HepG2 (cell line): Measurements from ENCODE around the gene FANCE. TPM values are rescaled to one million over a fixed set of nuclear protein-coding genes. Genes with fewer than 3 reads are reported as not detected.
A peak's percentile ranks its signal among the peaks of the same experiment; 100 is the strongest.

Source experiments
- ARNT ChIP-seq: fragments of 450-650 bp; IDR thresholded peaks from 2 replicates; pipeline ENCODE4 v1.6.1; 2017
- MTF2 ChIP-seq: sonication (generic); formaldehyde crosslinking; IDR thresholded peaks from 2 replicates; pipeline ENCODE4 v1.5.0; 2020; ENCODE audit warnings: missing genetic modification reagents, borderline replicate concordance
- SOX5 ChIP-seq: IDR thresholded peaks from 2 replicates; pipeline ENCODE4 v1.6.1; 2016; ENCODE audit warnings: borderline replicate concordance
- SSRP1 ChIP-seq: IDR thresholded peaks from 2 replicates; pipeline ENCODE4 v1.6.1; 2016; ENCODE audit warnings: control low read depth
- ZC3H13 ChIP-seq: sonication (generic); formaldehyde crosslinking; IDR thresholded peaks from 2 replicates; pipeline ENCODE4 v1.8.1; 2023; ENCODE audit warnings: mild to moderate bottlenecking, missing genetic modification reagents, moderate library complexity
- ZFYVE20 ChIP-seq: sonication (generic); formaldehyde crosslinking; IDR thresholded peaks from 2 replicates; pipeline ENCODE4 v1.8.0; 2023; ENCODE audit warnings: low read depth, mild to moderate bottlenecking, moderate library complexity, missing genetic modification reagents, borderline replicate concordance
- ZIK1 ChIP-seq: sonication (generic); formaldehyde crosslinking; IDR thresholded peaks from 2 replicates; pipeline ENCODE4 v1.5.0; 2020; ENCODE audit warnings: mild to moderate bottlenecking, low read depth, missing genetic modification reagents, borderline replicate concordance
- ZNF431 ChIP-seq: sonication (generic); formaldehyde crosslinking; IDR thresholded peaks from 2 replicates; pipeline ENCODE4 v1.9.0; 2022; ENCODE audit warnings: missing genetic modification reagents, low read depth, mild to moderate bottlenecking, borderline replicate concordance
- ZNF432 ChIP-seq: sonication (generic); formaldehyde crosslinking; IDR thresholded peaks from 2 replicates; pipeline ENCODE4 v1.5.0; 2020; ENCODE audit warnings: missing genetic modification reagents, mild to moderate bottlenecking, borderline replicate concordance
- ZNF850 ChIP-seq: sonication (generic); formaldehyde crosslinking; conservative IDR thresholded peaks from 2 replicates; pipeline ENCODE4 v1.9.0; 2021; ENCODE audit warnings: mild to moderate bottlenecking, missing genetic modification reagents
- polyA plus RNA-seq, 8 experiments: library from polyadenylated mRNA; depleted of rRNA in 3 of 8; stranded (reverse) in 7 of 8; unstranded in 1 of 8; fragments of >200 nt; fragmentation: Illumina TruSeq in 4 of 8; extraction: Trizol in 4 of 8; gene quantifications; 2 replicates each; pipeline versions ENCODE4 v1.2.1 to v1.2.3, GENCODE V29; 2011 to 2016; ENCODE audit warnings: low read depth in 4 of 8, missing spikeins in 1 of 8, mixed read lengths in 1 of 8; ENCODE audit not compliant: insufficient read depth in 1 of 8
- total RNA-seq, 5 experiments: library from RNA; depleted of rRNA; stranded (reverse); fragments of >200 nt; fragmentation: Illumina TruSeq; extraction: Trizol; gene quantifications; 2 replicates each; pipeline ENCODE4 v1.2.3, GENCODE V29; 2016; ENCODE audit warnings: low read depth in 1 of 5
- TF ChIP-seq, protein P1 (sequence below): sonication (generic); formaldehyde crosslinking; IDR thresholded peaks from 2 replicates; pipeline ENCODE4 v1.4.0; 2020; ENCODE audit warnings: mild to moderate bottlenecking, missing genetic modification reagents
- TF ChIP-seq, protein P2 (sequence below): sonication (generic); formaldehyde crosslinking; IDR thresholded peaks from 2 replicates; pipeline ENCODE4 v1.9.0; 2021; ENCODE audit warnings: missing genetic modification reagents, borderline replicate concordance
- TF ChIP-seq, protein P3 (sequence below): sonication (generic); formaldehyde crosslinking; conservative IDR thresholded peaks from 2 replicates; pipeline ENCODE4 v1.8.0; 2022; ENCODE audit warnings: low read depth, missing genetic modification reagents
- TF ChIP-seq, protein P4 (sequence below): sonication (generic); formaldehyde crosslinking; IDR thresholded peaks from 2 replicates; pipeline ENCODE4 v1.8.1; 2022; ENCODE audit warnings: mild to moderate bottlenecking, missing genetic modification reagents
- TF ChIP-seq, protein P5 (sequence below): IDR thresholded peaks from 2 replicates; pipeline ENCODE4 v1.6.1; 2016; ENCODE audit warnings: missing biosample characterization, missing genetic modification reagents, low read depth
- TF ChIP-seq, protein P6 (sequence below): sonication (generic); formaldehyde crosslinking; IDR thresholded peaks from 2 replicates; pipeline ENCODE4 v1.4.0; 2020; ENCODE audit warnings: missing genetic modification reagents

FANCE gene
- total and polyA plus RNA-seq, 2 of the 13 experiments (the other 11 are each of a cell fraction or from before 2014, with no cell fraction given) = 7.1 to 11.2 TPM

DNA sequence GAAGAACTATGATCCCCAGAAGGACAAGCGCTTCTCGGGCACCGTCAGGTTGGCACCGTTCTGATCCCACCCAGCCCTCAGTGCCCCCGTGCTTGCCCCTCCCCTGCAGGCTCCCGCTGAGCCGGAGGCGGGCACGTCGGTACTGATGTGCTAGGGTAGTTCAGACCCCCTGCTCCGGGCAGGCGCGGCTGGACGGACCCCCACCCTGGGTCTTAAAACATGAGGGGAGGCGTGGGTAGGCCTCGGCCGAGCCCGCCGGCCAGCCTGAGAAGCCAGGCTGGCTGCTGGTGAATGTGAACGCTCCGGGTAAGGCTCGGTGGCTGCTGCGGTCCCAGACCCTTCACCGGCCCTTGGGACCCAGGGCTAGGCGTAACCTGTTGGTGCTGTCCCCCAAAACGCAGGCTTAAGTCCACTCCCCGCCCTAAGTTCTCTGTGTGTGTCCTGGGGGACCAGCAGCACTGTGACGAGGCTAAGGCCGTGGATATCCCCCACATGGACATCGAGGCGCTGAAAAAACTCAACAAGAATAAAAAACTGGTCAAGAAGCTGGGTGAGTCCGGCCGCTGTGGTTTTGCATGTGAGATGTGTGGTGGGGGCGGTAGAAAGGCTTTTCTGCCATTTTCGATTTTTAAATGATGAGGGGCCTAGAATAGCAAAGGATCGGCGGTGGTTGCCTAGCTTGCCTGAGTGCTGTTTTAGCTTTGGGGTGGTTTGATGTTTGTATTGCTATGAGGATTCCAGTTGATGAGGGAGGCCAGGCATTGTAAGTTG lies 17.0 kb downstream of the FANCE start (continued):
- TF ChIP-seq, protein P1, sequence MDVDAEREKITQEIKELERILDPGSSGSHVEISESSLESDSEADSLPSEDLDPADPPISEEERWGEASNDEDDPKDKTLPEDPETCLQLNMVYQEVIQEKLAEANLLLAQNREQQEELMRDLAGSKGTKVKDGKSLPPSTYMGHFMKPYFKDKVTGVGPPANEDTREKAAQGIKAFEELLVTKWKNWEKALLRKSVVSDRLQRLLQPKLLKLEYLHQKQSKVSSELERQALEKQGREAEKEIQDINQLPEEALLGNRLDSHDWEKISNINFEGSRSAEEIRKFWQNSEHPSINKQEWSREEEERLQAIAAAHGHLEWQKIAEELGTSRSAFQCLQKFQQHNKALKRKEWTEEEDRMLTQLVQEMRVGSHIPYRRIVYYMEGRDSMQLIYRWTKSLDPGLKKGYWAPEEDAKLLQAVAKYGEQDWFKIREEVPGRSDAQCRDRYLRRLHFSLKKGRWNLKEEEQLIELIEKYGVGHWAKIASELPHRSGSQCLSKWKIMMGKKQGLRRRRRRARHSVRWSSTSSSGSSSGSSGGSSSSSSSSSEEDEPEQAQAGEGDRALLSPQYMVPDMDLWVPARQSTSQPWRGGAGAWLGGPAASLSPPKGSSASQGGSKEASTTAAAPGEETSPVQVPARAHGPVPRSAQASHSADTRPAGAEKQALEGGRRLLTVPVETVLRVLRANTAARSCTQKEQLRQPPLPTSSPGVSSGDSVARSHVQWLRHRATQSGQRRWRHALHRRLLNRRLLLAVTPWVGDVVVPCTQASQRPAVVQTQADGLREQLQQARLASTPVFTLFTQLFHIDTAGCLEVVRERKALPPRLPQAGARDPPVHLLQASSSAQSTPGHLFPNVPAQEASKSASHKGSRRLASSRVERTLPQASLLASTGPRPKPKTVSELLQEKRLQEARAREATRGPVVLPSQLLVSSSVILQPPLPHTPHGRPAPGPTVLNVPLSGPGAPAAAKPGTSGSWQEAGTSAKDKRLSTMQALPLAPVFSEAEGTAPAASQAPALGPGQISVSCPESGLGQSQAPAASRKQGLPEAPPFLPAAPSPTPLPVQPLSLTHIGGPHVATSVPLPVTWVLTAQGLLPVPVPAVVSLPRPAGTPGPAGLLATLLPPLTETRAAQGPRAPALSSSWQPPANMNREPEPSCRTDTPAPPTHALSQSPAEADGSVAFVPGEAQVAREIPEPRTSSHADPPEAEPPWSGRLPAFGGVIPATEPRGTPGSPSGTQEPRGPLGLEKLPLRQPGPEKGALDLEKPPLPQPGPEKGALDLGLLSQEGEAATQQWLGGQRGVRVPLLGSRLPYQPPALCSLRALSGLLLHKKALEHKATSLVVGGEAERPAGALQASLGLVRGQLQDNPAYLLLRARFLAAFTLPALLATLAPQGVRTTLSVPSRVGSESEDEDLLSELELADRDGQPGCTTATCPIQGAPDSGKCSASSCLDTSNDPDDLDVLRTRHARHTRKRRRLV = 0 out of 2 replicates have a peak, but pooled peaks have one; percentile 2
- TF ChIP-seq SSRP1 (CRISPR knock-in tag) = peak; percentile 12; the same call in 1 of the 2 replicates
- TF ChIP-seq, protein P2, sequence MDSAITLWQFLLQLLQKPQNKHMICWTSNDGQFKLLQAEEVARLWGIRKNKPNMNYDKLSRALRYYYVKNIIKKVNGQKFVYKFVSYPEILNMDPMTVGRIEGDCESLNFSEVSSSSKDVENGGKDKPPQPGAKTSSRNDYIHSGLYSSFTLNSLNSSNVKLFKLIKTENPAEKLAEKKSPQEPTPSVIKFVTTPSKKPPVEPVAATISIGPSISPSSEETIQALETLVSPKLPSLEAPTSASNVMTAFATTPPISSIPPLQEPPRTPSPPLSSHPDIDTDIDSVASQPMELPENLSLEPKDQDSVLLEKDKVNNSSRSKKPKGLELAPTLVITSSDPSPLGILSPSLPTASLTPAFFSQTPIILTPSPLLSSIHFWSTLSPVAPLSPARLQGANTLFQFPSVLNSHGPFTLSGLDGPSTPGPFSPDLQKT (CRISPR knock-in tag) = no peak
- TF ChIP-seq ZNF432 (CRISPR knock-in tag) = no peak
- TF ChIP-seq, protein P3, sequence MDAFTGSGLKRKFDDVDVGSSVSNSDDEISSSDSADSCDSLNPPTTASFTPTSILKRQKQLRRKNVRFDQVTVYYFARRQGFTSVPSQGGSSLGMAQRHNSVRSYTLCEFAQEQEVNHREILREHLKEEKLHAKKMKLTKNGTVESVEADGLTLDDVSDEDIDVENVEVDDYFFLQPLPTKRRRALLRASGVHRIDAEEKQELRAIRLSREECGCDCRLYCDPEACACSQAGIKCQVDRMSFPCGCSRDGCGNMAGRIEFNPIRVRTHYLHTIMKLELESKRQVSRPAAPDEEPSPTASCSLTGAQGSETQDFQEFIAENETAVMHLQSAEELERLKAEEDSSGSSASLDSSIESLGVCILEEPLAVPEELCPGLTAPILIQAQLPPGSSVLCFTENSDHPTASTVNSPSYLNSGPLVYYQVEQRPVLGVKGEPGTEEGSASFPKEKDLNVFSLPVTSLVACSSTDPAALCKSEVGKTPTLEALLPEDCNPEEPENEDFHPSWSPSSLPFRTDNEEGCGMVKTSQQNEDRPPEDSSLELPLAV = no peak
- TF ChIP-seq, protein P4, sequence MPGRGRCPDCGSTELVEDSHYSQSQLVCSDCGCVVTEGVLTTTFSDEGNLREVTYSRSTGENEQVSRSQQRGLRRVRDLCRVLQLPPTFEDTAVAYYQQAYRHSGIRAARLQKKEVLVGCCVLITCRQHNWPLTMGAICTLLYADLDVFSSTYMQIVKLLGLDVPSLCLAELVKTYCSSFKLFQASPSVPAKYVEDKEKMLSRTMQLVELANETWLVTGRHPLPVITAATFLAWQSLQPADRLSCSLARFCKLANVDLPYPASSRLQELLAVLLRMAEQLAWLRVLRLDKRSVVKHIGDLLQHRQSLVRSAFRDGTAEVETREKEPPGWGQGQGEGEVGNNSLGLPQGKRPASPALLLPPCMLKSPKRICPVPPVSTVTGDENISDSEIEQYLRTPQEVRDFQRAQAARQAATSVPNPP (CRISPR knock-in tag) = no peak
- no peak for TF ChIP-seq ZIK1
- no peak for TF ChIP-seq SOX5 (CRISPR knock-in tag)
- TF ChIP-seq MTF2 (CRISPR knock-in tag) = 0 out of 2 replicates have a peak, but pooled peaks have one; percentile 6
- 0 out of 2 replicates have a peak, but pooled peaks have one; percentile 28 for TF ChIP-seq ZNF850 (CRISPR knock-in tag)
- TF ChIP-seq, protein P5, sequence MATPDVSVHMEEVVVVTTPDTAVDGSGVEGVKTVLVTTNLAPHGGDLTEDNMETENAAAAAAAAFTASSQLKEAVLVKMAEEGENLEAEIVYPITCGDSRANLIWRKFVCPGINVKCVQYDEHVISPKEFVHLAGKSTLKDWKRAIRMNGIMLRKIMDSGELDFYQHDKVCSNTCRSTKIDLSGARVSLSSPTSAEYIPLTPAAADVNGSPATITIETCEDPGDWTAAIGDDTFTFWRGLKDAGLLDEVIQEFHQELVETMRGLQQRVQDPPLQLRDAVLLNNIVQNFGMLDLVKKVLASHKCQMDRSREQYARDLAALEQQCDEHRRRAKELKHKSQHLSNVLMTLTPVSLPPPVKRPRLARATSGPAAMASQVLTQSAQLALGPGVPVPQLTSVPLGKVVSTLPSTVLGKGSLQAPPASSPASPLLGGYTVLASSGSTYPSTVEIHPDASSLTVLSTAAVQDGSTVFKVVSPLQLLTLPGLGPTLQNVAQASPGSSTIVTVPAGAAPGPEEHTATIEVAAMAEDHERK (CRISPR knock-in tag) = no peak
- no peak for TF ChIP-seq ARNT
- TF ChIP-seq ZNF431 = no peak
- TF ChIP-seq, protein P6, sequence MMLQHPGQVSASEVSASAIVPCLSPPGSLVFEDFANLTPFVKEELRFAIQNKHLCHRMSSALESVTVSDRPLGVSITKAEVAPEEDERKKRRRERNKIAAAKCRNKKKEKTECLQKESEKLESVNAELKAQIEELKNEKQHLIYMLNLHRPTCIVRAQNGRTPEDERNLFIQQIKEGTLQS (CRISPR knock-in tag) = 0 out of 2 replicates have a peak, but pooled peaks have one; percentile 20
- TF ChIP-seq ZFYVE20 (CRISPR knock-in tag) = peak; percentile 79; the same call in 1 of the 2 replicates
- TF ChIP-seq ZC3H13 (CRISPR knock-in tag) = 0 out of 2 replicates have a peak, but pooled peaks have one; percentile 13
